ENCODE measurements around the gene GLP2R.

DNA sequence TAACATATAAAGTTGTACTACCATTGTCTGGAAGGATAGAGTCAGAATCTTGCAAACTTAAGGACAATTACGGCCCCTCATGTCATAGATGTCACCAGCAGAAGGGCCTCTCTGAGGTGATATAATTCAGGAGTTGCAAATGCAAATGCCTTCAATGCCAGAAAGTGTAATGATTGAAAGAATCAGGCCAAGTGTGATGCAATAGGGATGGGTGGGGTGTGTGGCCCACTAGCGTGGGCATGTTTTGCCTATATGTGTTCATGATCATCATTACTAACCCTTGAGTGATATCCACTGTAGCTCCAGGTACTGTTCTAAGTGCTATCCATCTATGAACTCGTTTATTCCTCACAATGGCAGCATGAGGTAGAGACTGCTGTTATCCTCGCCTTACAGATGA lies 35.4 kb upstream of the GLP2R start:
- TF ChIP-seq, protein P1, sequence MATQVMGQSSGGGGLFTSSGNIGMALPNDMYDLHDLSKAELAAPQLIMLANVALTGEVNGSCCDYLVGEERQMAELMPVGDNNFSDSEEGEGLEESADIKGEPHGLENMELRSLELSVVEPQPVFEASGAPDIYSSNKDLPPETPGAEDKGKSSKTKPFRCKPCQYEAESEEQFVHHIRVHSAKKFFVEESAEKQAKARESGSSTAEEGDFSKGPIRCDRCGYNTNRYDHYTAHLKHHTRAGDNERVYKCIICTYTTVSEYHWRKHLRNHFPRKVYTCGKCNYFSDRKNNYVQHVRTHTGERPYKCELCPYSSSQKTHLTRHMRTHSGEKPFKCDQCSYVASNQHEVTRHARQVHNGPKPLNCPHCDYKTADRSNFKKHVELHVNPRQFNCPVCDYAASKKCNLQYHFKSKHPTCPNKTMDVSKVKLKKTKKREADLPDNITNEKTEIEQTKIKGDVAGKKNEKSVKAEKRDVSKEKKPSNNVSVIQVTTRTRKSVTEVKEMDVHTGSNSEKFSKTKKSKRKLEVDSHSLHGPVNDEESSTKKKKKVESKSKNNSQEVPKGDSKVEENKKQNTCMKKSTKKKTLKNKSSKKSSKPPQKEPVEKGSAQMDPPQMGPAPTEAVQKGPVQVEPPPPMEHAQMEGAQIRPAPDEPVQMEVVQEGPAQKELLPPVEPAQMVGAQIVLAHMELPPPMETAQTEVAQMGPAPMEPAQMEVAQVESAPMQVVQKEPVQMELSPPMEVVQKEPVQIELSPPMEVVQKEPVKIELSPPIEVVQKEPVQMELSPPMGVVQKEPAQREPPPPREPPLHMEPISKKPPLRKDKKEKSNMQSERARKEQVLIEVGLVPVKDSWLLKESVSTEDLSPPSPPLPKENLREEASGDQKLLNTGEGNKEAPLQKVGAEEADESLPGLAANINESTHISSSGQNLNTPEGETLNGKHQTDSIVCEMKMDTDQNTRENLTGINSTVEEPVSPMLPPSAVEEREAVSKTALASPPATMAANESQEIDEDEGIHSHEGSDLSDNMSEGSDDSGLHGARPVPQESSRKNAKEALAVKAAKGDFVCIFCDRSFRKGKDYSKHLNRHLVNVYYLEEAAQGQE (IDR thresholded peaks at IDR 0.05; ENCODE audit: insufficient read depth in 1 of 2, low read depth in 2 of 2, low read length in 2 of 2): no peak
- no peak for TF ChIP-seq POLR2AphosphoS5 (IDR thresholded peaks at IDR 0.05; ENCODE audit: low read depth, low read length)
- TF ChIP-seq TAF1 (IDR thresholded peaks at IDR 0.05; ENCODE audit: borderline replicate concordance, insufficient read depth, low read length): no peak

All from PFSK-1 (cell line).